GM12891 (cell line): ENCODE results near the gene IWS1.

Experiments
- POLR2A ChIP-seq: IDR thresholded peaks from 2 replicates; pipeline ENCODE4 v1.6.1; 2011; ENCODE audit warnings: low read depth, low read length, control low read depth
- POLR2AphosphoS5 ChIP-seq: IDR thresholded peaks from 2 replicates; pipeline ENCODE4 v1.6.1; 2011; ENCODE audit warnings: low read depth, low read length, control low read depth
- POU2F2 ChIP-seq: IDR thresholded peaks from 2 replicates; pipeline ENCODE4 v1.6.1; 2011; ENCODE audit warnings: low read depth, mild to moderate bottlenecking, control low read depth, low read length, moderate library complexity
- SPI1 ChIP-seq: IDR thresholded peaks from 2 replicates; pipeline ENCODE4 v1.6.1; 2011; ENCODE audit warnings: low read depth, low read length, control low read depth
- TAF1 ChIP-seq: IDR thresholded peaks from 2 replicates; pipeline ENCODE4 v1.6.1; 2011; ENCODE audit warnings: low read depth, low read length, control low read depth

- TF ChIP-seq TAF1 (no peak), POLR2A (no peak), POLR2AphosphoS5 (no peak), SPI1 (no peak), POU2F2 (no peak)
Observed at GRCh38 chr2:127545796-127546195, 19.5 kb upstream of the IWS1 start.
